Measurements from ENCODE around the gene PEX11A.

- TF ChIP-seq EZH2 (IDR thresholded peaks at IDR 0.05; ENCODE audit: borderline replicate concordance, insufficient read depth, low read depth, low read length, poor library complexity, severe bottlenecking), result no peak
- no peak for TF ChIP-seq CTCF (IDR thresholded peaks at IDR 0.05)
Observed at GRCh38 chr15:89660556-89660955, 30.0 kb downstream of the PEX11A start.
